ENCODE results near the gene KIAA0825. TPM values are rescaled to one million over a fixed set of nuclear protein-coding genes. Genes with fewer than 3 reads are reported as not detected.

Gene KIAA0825
- total and polyA plus RNA-seq, 2 of the 8 experiments (the other 6 are each of a cell fraction or from before 2014, with no cell fraction given) = 0.60 to 1.0 TPM

DNA sequence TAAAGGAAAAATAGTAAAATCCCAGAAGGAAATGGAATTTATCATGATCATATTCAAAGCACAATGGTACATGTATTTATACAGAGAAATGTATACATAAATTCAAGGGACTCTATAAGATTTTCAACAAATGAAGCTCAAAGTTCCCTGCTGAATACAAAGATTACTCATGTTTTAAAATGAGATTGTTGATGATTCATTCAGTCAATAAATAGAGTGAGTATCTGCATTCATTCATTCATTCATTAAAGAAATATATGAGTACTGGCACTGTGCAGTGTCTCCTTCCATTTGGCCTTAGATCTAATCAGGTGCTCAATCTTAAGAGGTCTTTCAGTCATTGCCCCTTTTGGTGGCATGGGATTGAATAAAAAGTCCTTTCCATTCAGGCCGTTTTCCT lies 310.0 kb downstream of the KIAA0825 start:
- peak overlapping the region; percentile 27; the same call in 1 of the 2 replicates for H3K27ac ChIP-seq (ENCODE audit: low read depth, low read length)
- no peak overlapping the region for H2BK15ac ChIP-seq (ENCODE audit: low read length)
- no peak overlapping the region for H2BK20ac ChIP-seq (ENCODE audit: low read length)
- H2AK5ac ChIP-seq (ENCODE audit: low read depth, low read length) = no peak overlapping the region
- H3K4me2 ChIP-seq (ENCODE audit: insufficient read depth in 1 of 2, low read depth in 2 of 2, low read length in 2 of 2) = no peak overlapping the region
- TF ChIP-seq, protein P1, sequence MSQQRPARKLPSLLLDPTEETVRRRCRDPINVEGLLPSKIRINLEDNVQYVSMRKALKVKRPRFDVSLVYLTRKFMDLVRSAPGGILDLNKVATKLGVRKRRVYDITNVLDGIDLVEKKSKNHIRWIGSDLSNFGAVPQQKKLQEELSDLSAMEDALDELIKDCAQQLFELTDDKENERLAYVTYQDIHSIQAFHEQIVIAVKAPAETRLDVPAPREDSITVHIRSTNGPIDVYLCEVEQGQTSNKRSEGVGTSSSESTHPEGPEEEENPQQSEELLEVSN (IDR thresholded peaks at IDR 0.05) = no peak
- no peak for TF ChIP-seq BACH1 (IDR thresholded peaks at IDR 0.05; ENCODE audit: low read length)
- no peaks in the 10 kb centered on the region for H3K27me3 ChIP-seq (replicated peaks in 1 of 4; ENCODE audit: control insufficient read depth in 3 of 4, extremely low read depth in 1 of 4, insufficient read depth in 3 of 4, low read length in 3 of 4)
- H3K23me2 ChIP-seq (ENCODE audit: low read depth, low read length) = no peaks in the 10 kb centered on the region
- H3K4me1 ChIP-seq (replicated peaks in 1 of 4; ENCODE audit: control insufficient read depth in 3 of 4, insufficient read depth in 4 of 4, low read length in 3 of 4) = peaks cover 0 to 4% (median 0%) of the 10 kb centered on the region in 4 experiments; a peak in 1 of 7 replicates
- DNase-seq (ENCODE audit: low read depth in 1 of 2, low spot score in 2 of 2) = no peak
- H2BK120ac ChIP-seq (replicated peaks; ENCODE audit: low read depth, low read length) = no peak overlapping the region
- H3K4ac ChIP-seq (replicated peaks; ENCODE audit: insufficient read length, low read depth, low read length) = no peak overlapping the region
- no peak overlapping the region for H3K4me3 ChIP-seq (ENCODE audit: extremely low read depth in 1 of 4, insufficient read depth in 2 of 4, low read depth in 3 of 4, low read length in 4 of 4)
- whole genome bisulfite sequencing, 2 experiments (ENCODE audit: extremely low coverage in 1 of 2, insufficient coverage in 1 of 2, insufficient read length in 1 of 2, insufficient replicate concordance in 2 of 2, low coverage in 1 of 2, low lambda C conversion rate in 2 of 2, missing lambda C conversion rate in 1 of 2) = 75% methylated on average over 1 of the region's 1 CpG; no CpG with 5 or more reads in 1 of the 2 experiments
- H3K56ac ChIP-seq (replicated peaks; ENCODE audit: insufficient read length, low read depth, low read length) = no peak overlapping the region
- peaks cover 0 to 3% (median 1%) of the 10 kb centered on the region in 4 experiments; a peak in 2 of 8 replicates for H3K36me3 ChIP-seq (ENCODE audit: control insufficient read depth in 2 of 4, insufficient read depth in 4 of 4, low read length in 3 of 4)
- peaks cover 0 to 98% of the 10 kb centered on the region in 2 experiments; a peak in 2 of 4 replicates for H3K79me2 ChIP-seq (ENCODE audit: control insufficient read depth in 1 of 2, insufficient read depth in 2 of 2, low read length in 2 of 2)
- H4K5ac ChIP-seq (ENCODE audit: insufficient read length, low read depth, low read length) = no peak overlapping the region
- FAIRE-seq = no peak
- no peaks in the 10 kb centered on the region for H3K9me3 ChIP-seq (ENCODE audit: insufficient read depth in 2 of 2, low read depth in 1 of 2, low read length in 1 of 2)
- H3K79me1 ChIP-seq (ENCODE audit: low read depth, low read length) = peaks cover 6% of the 10 kb centered on the region
- ChIA-PET POLR2A (ENCODE audit: partially characterized antibody) (interaction anchor here (0.6 to 1.2 kb wide), 3 partner anchors 14 to 47 kb away, joined by 3 read pairs; no protein-coding TSS in a partner anchor), CTCF (ENCODE audit: partially characterized antibody) (interaction anchor here (1.1 kb wide), 1 partner anchor 534 kb away, joined by 3 read pairs; no protein-coding TSS in a partner anchor)
- H2AFZ ChIP-seq (ENCODE audit: low read length) = no peak overlapping the region
- H3K9ac ChIP-seq (replicated peaks in 1 of 4; ENCODE audit: extremely low read depth in 1 of 4, low read depth in 3 of 4, low read length in 3 of 4) = no peak overlapping the region
- H3K14ac ChIP-seq (ENCODE audit: insufficient read length) = no peak overlapping the region
- no peak overlapping the region for H2BK12ac ChIP-seq (ENCODE audit: low read depth, low read length)
- no peak overlapping the region for H3K23ac ChIP-seq (ENCODE audit: insufficient read length)
- H4K8ac ChIP-seq (ENCODE audit: extremely low read depth, insufficient read depth, low read length) = no peak overlapping the region
- no peak overlapping the region for H2BK5ac ChIP-seq (ENCODE audit: low read depth, low read length)
- peaks cover 0 to 5% of the 10 kb centered on the region in 2 experiments for H4K20me1 ChIP-seq (replicated peaks in 1 of 2; ENCODE audit: control insufficient read depth in 1 of 2, insufficient read depth in 2 of 2, low read length in 2 of 2)
- no peak overlapping the region for H4K91ac ChIP-seq (replicated peaks; ENCODE audit: insufficient read length, low read length)
- H3K18ac ChIP-seq (ENCODE audit: extremely low read depth, low read length) = no peak overlapping the region
